NCI-H1930 (cell line): ENCODE measurements around the gene TIMM13.
A peak's percentile ranks its signal among the peaks of the same experiment; 100 is the strongest.

Source experiments
- DNase-seq, 2 experiments: peaks; one replicate each; lab custom pipeline; 2025; lab: John Stamatoyannopoulos, UW

Gene TIMM13

DNA sequence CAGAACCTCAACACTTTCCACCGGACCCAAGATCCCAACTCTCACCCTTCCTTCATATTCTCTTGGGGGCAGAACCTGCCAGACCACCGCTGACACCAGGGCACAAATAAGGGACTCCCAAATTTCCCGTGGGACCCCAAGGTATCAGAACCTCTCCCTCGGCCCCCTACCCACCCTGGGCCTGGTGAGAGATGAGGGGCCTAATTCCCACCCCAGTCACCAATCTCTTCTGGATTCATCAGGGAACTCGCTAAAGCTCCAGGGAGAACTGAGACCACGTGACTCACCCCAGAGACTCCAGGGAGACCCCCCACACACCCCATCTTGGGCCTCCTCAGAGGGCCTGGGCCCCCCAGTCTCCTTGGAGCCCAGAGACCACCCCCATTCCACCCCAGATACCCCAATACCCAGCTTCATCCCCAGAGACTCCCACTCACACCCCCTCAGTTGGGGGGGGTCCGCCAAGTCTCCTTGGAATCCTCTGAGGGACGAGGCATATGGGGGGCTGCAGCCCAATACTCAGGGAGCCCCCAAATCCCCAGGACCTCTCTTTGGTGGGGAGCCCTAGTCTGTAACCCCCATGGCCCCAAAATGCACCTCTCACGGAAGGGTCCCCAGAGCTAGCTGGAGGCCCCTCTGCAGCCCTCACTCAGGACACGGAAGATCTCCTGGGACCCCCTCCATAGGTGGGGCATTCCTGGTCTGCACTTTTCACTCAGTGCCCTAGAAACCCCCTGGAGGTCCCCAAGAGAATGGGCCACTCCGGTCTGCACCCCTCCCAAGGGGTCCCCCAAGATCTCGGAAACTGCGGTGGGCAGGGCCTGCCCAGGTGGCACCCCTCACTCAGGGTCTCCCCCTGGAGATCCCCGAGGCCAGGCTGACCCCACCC is 27.8 kb upstream of the TIMM13 start:
- DNase-seq = no peak

DNA sequence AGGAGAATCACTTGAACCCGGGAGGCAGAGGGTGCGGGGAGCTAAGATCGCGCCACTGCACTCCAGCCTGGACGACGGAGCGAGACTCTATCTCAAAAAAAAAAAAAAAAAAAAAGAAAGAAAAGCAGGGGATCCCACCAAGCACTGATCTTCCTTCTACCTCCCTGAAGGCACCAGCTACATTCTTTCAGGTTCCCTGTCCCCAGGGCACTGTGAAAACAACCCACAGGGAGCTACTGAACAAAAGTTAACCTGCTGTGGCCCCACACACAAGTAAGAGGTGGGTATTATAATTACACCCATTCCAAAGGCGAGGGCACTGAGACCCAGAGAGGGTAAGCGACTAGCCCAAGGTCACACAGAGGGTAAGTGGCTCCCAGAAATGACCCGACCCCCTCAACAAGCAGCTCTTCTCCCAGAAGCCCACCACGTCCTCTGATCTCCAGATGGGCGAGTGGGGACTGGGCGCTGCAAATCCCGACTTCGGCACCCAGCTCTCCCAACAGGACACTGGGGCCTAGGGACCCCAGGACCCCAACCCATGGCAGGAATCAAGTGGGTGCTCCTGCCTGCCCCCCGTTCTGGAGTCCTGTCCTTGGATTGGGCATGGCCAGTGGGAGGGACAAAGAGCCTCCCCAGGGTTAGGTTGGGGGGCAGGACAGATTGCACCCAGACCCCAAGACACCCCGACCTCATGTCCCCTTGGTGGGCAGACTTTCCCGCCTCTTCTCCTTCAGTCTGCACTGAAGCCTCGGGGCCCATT is 27.0 kb upstream of the TIMM13 start:
- DNase-seq = no peak

DNA sequence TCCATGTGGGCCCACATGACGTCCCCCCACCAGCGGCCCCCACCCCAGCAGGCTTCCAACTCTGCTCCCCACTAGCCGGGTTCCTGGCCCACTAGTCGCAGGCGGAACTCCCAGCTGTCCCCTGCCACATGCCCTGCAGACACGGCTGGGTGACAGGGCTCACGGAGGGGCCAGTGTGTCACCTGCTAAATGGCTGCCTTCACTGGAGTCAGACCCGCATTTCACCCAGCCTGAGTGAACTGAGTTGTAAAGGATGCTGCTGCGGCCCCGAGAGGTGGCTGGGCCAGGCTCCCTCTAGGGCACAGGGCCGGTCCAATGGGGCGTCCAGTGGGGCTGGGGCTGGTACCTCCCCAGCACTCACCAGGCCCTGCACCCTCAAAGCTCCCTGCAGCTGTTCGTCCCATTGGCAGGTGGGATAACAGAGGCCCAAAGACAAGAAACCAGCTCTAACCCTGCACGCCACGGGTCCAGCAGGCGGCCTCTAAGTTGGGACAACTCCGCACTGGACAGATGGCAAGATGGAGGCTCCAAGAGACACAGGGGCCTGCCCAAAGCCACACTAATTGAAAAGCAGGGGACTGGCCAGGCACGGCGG is 26.1 kb upstream of the TIMM13 start:
- DNase-seq = no peak

DNA sequence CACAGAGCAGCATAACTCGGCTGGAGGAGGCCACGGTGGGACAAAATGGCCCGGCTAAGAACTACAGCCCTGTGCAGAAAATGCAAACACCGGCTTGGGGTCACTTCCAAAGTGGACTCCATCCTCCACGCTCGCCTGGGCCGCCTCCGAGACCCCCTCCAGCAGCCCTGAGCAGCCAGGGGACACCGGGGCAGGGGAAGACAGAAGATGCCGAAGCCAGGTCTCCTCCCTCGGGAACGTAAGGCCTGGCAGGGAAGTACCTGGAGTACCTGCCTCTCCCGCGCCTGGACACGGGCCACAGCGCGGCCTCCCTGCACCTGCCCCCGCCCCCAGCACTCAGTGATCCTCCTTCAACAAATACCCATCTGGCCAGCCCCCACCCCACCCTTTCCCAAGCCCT is 24.4 kb upstream of the TIMM13 start:
- DNase-seq = no peak

DNA sequence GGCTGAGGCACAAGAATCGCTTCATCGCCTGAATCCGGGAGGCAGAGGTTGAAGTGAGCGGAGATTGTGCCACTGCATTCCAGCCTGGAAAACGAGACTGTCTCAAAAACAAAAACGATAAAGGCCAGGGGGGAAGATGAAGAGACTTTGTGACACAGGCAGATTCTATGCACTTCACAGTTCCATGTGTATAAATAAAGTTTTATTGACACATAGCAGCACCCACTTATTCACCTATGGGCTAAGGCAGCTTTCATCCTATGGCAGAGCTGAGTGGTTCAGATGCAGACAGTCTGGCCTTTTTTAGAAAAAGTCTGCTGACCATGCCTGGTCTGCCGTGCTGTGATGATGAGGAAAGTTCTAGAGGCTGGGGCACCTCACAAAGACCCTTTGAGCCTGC is 23.8 kb upstream of the TIMM13 start:
- no peak for DNase-seq

DNA sequence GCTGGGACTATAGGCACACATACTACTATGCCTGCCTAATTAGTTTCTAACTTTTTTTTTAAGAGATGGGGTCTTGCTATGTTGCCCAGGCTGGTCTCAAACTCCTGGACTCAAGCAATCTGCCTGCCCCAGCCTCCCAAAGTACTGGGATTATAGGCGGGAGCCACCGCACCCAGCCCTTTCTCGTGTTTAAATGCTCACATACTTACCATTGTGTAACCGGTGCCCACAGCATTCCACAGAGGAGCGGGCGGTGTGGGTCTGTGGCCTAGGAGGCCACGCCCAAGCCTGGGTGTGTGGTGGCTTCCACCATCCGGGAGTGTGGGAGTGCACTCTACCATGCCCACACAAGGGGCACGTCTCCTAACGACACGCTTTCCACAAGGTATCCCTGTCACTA is 21.6 kb upstream of the TIMM13 start:
- DNase-seq = no peak

DNA sequence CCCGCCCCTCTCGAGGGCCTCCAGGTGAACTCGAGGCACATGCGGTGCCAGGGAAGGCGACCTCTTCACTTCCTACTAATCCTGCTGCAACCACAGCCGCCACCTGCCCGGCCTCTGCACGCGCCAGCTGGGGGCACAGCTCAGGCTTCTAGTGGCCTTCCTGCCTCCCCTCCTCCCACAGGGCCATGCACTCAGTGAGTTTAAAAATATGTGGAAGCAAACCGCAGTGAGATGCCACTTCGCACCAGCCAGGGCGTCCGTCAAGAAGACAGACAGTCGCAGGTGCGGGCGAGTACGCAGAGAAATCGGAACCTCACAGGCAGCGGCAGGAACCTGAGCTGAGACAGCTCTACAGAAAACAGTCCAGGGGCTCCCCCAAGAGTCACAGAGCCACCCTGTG is 19.0 kb upstream of the TIMM13 start:
- no peak for DNase-seq

DNA sequence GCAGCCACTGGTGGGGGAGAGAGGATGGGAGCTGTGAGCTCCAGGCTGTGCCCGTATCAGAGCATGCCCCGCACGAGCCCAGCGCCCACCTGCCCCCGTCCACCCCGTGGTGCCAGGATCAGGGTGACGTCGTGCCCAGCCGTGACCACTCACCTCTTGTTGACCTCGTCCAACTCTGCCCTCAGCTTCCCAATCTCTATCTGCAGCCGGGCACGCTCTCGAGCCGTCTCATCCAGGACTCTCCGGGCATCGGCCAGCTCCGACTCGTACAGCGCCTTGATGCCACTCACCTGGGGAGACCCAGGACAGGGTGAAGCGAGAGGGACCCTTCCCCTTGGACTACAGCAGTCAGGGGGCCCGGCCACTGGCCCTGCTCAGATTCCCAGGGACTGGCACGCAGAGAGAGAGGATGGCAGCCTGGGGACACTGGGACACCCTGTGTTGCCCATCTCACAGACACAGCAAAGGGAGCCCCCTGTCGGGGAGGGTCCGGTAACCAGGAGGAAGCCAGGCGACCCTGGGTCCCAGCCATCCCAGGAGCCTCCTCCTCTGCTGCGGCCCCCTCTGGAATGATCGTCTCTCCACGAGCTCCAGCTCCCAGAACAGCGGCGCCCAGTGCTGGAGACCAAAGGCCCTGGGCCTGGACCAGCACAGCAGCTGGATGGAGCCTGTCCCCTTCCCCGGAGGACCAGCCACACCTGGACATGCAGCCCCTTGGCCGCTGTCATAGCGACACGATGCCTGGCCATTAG is 17.0 kb upstream of the TIMM13 start:
- peak in 1 of 2 experiments; percentile 13 for DNase-seq

DNA sequence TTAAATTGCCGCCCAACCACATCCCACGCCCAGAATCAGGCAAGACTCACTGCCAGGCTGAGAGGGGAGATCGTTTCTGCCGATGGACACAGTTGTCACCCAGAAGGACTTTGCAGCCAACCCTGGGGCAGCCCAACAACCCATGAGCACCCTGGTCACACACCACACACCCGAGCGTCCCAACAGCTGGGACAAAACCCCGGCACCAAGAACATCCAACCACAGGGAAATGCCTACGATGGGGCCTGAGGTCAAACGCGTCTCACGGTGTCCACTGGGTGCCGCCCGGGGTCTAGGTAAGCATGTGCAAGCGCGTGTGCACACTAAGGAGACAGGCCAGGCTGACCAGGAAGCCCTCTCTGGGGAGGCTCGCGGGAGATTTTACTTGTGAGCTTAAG is 16.4 kb upstream of the TIMM13 start:
- no peak for DNase-seq

DNA sequence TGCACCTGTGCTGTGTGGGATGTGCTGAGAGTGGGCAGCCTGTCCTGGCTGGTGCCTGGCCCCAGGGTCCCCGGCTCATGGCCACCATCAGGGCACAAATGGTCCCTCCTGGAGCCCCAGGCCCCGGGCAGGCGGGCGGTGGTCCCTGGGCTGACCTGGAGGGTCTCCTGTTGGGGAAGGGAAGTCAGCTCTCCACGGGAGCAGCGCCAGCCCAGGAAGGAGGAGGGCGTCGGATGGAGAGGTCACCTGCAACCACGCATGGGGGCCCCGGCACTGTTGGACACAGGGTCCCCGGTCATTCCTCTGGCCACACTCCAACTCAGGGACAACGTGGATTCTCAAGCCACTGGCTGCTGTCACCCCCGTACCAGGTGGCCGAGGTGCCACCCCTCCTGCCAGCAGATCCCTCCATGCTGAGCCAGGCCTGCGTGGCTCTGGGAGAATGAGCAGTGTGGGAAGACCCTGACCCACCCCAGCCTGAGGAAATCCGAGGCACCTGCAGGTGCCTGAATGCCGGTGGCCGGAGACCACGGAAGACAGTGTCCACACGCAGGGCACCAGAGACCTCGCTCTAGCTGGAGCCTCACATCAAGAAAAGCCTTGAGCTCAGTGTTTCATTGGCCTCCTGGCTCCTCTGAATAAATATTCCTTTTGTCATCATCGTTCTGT is 15.9 kb upstream of the TIMM13 start:
- no peak for DNase-seq

DNA sequence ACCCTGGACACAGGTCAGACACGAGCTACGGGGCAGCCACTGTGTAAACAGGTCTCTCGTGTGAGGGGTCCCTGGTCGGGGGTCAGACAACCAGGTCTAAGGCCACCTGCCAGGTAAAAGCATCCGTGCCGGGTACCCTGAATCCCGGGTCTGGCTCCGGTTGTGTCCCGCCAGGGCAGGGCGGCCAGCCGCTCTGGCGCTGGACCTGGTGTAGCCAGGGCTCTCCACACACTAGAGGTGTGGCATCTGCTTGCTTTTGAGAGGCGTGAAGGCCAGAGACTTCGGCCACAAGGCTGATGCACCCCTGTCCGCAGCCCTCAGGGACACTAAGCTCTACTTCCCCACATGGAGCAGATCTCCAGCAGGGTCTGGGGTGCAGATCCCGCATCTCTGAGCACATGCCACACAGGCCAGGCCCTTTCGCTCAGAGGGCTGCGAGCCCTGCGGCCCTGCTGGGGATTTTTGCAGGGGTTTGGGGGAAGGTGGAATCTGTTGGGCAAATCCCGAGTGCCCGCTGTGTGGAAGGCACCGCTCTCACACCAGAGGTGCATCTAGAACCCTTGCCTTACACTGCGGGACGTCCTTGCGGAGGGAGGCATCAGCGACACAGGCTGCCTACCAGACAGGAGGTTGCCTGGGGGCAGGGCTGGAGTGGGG is 13.8 kb upstream of the TIMM13 start:
- no peak for DNase-seq

DNA sequence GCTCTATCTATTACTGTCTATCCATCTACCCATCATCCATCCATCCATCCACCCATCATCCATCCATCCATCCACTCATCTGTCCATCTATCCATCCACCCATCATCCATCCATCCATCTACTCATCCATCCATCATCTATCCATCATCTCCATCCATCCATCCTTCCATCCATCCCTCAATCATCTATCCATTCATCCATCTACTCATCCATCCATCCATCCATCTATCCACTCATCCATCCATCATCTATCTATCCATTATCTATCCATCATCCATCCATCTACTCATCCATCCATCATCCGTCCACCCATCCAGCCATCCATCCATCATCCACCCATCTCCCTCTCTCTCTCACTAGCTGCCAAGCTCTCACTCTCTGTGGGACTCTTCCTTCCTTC is 13.1 kb upstream of the TIMM13 start:
- DNase-seq = no peak

DNA sequence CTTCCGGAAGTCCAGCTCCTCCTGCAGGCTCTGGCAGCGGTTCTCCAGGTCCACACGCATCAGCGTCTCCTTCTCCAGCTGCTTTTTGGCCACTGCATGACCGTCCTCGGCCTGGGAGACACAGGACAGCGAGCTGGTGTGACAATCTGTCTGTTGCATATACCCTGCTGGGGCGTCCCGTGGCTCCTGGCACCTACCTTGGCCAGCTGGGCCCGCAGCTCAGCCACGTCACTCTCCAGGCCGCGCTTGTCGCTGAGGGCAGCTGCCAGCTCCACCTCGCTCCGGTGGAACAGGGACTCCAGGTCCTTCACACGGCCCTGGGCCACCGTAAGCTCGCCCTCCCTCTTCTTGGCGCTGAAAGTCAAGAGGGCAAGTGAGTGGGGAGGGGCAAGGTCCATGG is 10.8 kb upstream of the TIMM13 start:
- no peak for DNase-seq

DNA sequence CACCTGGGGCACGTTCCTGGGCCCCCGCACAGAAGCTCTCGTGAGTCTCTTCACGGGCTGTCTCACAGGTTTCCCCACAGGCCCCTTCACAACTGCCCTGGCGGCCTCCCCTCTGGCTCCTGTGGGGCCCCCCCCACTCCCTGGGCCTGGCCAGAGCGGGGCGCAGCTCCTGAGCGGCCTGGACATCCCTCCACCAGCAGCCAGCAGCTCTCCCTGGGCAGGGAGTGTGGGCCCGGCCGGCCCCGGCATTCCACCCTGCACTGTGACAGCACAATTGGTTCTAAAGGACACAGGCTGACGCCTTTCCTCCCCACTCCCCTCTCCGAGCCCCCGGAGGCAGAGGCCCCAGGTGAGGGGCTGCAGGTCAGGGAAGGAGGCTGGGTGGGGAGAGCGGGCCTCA is 9.5 kb upstream of the TIMM13 start:
- no peak for DNase-seq

DNA sequence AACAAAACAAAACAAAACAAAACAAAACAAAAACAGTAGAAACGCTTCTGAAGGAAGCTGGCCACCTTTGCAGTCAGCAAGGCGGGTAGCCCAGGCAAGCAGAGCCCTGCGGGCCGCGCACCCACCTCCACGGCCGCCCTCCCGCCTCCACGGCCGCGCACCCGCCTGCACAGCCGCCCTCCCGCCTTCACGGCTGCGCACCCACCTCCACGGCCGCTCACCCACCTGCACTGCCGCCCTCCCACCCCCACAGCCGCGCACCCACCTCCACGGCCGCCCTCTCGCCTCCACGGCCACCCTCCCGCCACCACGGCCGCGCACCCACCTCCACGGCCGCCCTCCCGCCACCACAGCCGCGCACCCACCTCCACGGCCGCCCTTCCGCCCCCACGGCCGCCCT is 9.0 kb upstream of the TIMM13 start:
- no peak for DNase-seq

DNA sequence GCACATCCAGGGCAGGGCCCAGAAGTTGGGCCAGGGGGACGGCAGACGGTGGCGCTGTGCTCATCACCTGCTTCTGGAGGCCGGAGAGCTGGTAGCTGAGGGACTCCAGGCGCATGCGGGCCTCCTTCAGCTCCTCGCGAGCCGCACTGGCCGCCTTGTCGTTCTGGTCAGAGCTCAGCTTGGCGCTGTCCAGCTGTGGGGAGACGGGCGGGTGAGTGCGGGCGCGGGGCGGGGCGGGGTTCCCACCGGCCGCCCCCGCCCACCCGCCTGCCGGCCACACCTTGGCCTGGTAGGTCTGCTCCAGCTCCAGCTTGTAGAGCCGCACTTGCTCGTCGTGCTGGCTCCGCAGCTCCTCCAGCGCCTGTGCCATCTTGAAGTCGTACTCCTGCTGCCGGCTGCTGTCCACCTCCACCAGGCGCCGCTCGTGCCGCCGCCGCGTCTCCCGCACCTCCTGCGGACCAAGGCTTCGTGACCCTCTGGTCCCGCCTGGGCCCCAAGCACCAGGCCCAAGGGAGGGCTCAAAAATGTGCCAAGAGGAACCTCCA is 7.4 kb upstream of the TIMM13 start:
- DNase-seq = no peak

DNA sequence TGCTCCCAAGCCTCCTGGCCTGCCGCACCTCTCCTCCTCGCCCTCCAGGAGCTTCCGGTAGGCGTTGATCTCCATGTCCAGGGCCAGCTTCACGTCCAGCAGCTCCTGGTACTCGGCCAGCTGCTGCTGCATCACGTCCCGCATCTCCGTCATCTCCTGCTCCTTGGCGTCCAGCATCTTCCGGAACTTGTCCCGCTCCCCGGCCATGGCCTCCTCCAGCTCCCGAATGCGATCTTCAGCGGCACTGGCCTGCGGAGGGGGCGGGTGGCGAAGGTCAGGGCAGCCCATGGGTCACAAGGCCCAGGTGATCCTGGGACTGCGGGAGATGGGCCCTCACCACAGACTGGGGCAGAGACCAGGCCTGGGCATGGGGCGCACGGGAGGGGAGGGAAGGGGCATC is 6.9 kb upstream of the TIMM13 start:
- DNase-seq = no peak

DNA sequence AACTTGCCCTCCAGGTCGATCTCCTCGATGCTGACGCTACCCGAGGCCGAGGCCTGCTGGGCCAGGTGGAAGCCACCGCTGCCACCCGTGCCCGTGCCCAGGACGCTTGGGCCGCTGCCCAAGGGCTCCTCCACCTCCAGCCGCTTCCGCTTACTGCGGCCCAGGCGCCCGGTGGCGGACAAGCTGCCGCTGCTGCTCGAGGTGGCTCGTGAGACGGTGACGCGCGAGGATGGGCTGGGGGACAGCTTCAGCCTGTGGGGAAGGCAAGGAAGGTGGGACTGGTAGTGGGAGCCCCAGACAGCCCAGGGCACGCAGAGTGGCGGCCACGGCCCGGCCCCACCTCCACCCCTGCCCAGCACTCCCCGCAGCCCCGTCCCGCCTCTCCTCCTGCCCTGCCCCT is 6.5 kb upstream of the TIMM13 start:
- DNase-seq = no peak

DNA sequence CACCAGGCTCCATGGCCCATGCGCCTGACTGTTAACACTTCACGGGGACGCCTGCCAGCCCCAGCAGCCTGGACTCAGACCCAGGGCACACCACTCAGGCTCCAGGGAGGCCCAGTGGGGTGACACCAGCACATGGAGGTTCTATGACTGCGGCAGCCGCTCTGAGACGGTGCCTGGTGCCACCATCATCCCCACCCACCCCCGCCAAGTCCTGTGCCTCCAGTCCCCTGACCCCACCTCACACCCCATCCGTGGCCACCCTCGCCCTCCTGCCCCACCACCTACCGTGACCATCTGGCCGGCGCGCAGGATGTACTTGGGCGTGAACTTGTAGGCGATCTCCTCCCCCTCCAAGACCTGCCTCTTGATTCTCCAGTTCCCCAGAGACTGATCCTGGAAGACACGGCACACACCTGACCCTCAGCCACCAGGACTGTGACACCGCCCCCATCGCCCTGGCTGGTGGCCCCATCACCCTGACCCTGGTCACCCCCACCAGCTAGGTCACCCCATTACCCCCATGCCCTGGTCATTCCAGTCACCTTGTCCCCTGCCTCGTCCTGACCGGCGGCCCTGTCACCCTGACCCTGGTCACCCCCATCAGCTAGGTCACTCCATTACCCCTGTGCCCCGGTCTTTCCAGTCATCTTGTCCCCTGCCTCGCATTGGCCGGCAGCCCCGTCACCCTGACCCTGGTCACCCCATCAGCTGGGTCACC is 4.9 kb upstream of the TIMM13 start:
- DNase-seq = no peak

DNA sequence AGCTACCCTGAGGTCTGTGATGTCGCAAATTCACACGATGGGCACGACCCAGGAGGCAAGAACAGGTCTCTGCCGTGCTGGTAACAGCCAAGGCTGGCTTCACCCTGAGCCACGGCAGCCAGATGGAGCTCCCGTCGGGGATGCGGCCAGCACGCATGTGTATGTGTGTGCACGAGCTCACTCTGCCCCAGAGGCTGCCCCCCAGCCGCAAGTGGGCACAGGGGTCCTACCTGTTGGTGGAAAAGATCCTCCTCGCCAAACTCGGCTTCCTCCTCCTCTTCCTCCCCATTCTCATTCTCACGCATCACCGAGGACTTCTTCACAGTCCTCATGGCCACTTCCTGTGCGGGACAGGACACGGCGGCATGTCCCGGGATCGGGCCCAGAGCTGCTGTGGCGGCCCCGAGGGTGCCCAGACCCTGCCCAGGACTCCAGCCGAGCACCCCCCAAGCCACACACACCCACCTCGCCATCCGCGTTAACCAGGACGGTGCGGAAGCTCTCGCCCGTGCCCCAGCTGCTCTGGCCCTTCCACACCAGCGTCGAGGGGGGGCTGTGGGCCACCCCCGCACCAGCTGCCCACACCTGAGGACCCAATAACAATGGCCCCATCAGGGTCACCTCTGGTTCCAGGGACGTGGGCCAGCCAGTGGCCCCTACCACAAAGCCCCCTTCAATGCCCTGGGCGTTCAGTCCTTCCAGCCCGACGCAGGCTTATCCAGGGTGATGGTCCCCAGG is 4.1 kb upstream of the TIMM13 start:
- no peak for DNase-seq
